Glutamatergic neuron (in vitro differentiated cells): ENCODE data around the gene CCNL2. TPM values are rescaled to one million over a fixed set of nuclear protein-coding genes. Genes with fewer than 3 reads are reported as not detected.

Experiments
- DNase-seq: peaks from one replicate; pipeline ENCODE4 v3.0.0; 2022
- H3K27ac Mint-ChIP-seq: one replicate; pipeline ENCODE4 v1.8.0; 2020; ENCODE audit warnings: mild to moderate bottlenecking, mixed read lengths, inconsistent platforms; ENCODE audit not compliant: unreplicated experiment
- H3K27me3 Mint-ChIP-seq: one replicate; pipeline ENCODE4 v1.8.0; 2020; ENCODE audit warnings: mild to moderate bottlenecking, moderate library complexity, mixed read lengths, inconsistent platforms; ENCODE audit not compliant: unreplicated experiment
- H3K36me3 Mint-ChIP-seq: one replicate; pipeline ENCODE4 v1.8.0; 2020; ENCODE audit warnings: mild to moderate bottlenecking, mixed read lengths, inconsistent platforms; ENCODE audit not compliant: unreplicated experiment
- H3K4me1 Mint-ChIP-seq: one replicate; pipeline ENCODE4 v1.8.0; 2020; ENCODE audit warnings: mild to moderate bottlenecking, low read depth, mixed read lengths, inconsistent platforms; ENCODE audit not compliant: unreplicated experiment
- H3K4me3 Mint-ChIP-seq: one replicate; pipeline ENCODE4 v1.8.0; 2020; ENCODE audit warnings: mild to moderate bottlenecking, mixed read lengths, inconsistent platforms; ENCODE audit not compliant: unreplicated experiment
- H3K9me3 Mint-ChIP-seq: one replicate; pipeline ENCODE4 v1.8.0; 2020; ENCODE audit warnings: mild to moderate bottlenecking, moderate library complexity, mixed read lengths, inconsistent platforms; ENCODE audit not compliant: unreplicated experiment
- CTCF ChIP-seq: fragments of 200-600 bp; sonication (generic); IDR thresholded peaks from one replicate; pipeline ENCODE4 v1.5.0; 2021; ENCODE audit not compliant: partially characterized antibody, unreplicated experiment
- total RNA-seq: library from RNA; stranded (reverse); fragmentation: NEBNext Ultra II Directional; extraction: Animal tissue kit (Norgen Biotek cat#: 25700); gene quantifications from one replicate; pipeline ENCODE4 v1.2.1, GENCODE V29; 2021; ENCODE audit not compliant: unreplicated experiment

The CCNL2 gene
- total RNA-seq, 1 donor from 2014 or later = 394 TPM

- Mint-ChIP-seq H3K27me3 (peaks cover 10% of the 10 kb centered on the region), H3K27ac (no peak overlapping the region), H3K9me3 (peaks cover 5% of the 10 kb centered on the region), H3K4me1 (peaks cover 11% of the 10 kb centered on the region), H3K36me3 (no peaks in the 10 kb centered on the region), H3K4me3 (no peak overlapping the region)
- DNase-seq = no peak
- no peak for TF ChIP-seq CTCF
Observed at GRCh38 chr1:1437033-1437903, 38.1 kb upstream of the CCNL2 start.

DNA sequence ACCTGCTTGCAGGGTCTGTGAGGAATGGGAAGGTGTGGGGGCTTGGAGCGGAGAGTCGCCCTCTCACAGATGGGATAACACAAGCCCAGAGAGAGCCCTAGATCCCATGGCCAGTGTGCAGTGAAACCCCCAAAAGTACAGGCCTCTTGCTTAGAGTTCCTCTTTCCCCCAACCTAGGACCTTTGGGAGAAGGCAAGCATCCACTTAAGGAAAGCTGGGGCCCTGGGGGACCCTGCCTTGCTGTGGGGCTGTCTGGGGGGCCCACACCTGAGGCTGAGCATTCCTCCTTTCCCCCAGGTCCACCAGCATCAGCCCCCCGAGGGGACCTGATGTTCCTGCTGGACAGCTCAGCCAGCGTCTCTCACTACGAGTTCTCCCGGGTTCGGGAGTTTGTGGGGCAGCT lies 37.5 kb upstream of the CCNL2 start:
- TF ChIP-seq CTCF = no peak
- no peak for DNase-seq
- H3K27ac Mint-ChIP-seq = no peak overlapping the region
- H3K4me3 Mint-ChIP-seq = peak overlapping the region; percentile 90
- H3K9me3 Mint-ChIP-seq = peaks cover 2% of the 10 kb centered on the region
- H3K4me1 Mint-ChIP-seq = peaks cover 11% of the 10 kb centered on the region
- H3K27me3 Mint-ChIP-seq = peaks cover 7% of the 10 kb centered on the region
- no peaks in the 10 kb centered on the region for H3K36me3 Mint-ChIP-seq

GRCh38 chr1:1435911-1436629 lies 36.9 kb upstream of the CCNL2 start:
- DNase-seq = no peak
- peak overlapping the region; percentile 90 for H3K4me3 Mint-ChIP-seq
- H3K9me3 Mint-ChIP-seq = peaks cover 2% of the 10 kb centered on the region
- peaks cover 7% of the 10 kb centered on the region for H3K27me3 Mint-ChIP-seq
- no peak for TF ChIP-seq CTCF
- H3K4me1 Mint-ChIP-seq = peaks cover 11% of the 10 kb centered on the region
- no peaks in the 10 kb centered on the region for H3K36me3 Mint-ChIP-seq
- no peak overlapping the region for H3K27ac Mint-ChIP-seq

DNA sequence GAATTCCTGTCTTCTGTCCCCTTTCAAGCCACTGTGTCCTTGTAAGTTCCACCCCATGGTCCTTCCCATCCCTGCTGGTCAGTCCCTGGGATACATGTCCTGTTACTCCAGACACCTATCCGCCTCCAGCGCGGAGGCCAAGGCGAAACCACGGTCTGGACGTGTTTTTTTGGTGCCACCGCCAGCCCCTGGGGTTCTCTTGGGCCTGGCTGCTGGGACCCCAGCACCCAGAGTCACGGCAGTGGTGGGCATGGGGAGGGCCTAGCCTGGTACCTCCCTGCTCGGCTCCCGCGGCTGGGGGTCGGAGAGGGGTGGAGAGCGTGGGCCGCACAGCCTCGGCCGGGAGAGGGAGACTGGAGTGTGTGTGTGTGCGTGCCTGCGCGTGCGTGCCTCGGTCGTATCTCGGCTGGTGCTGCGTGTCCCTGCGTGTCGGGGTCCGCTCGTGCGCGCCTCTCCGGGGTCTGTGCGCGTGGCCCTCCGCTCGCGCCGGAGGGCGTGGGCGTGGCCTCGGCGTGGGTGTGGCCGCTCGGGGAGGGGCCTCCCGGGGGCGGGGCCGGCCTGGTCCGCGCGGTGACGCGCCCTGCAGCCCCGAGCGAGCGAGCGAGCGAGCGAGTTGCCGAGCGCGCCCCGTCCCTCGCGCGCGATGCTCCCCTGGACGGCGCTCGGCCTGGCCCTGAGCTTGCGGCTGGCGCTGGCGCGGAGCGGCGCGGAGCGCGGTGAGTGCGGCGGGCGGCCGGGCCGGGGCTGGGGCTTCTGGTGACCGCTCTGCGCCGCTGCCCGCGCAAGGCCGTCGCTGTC lies 36.2 kb upstream of the CCNL2 start, which contains the start of gene VWA1:
Gene VWA1, plus strand, starts transcription at position 585 of the 798 bp plus-strand sequence. Its CDS starts 59 bp downstream, at position 644.
- Mint-ChIP-seq H3K4me3 (peak within 1 kb of the TSS; percentile 90), H3K36me3 (no peaks in the 10 kb centered on the region), H3K4me1 (peaks cover 9% of the 10 kb centered on the region), H3K9me3 (peaks cover 4% of the 10 kb centered on the region), H3K27ac (peak within 1 kb of the TSS; percentile 80), H3K27me3 (peaks cover 4% of the 10 kb centered on the region)
- no peak for TF ChIP-seq CTCF
- peak; percentile 75 for DNase-seq
